ENCODE measurements around the gene USP30. TPM values are rescaled to one million over a fixed set of nuclear protein-coding genes. Genes with fewer than 3 reads are reported as not detected.

The USP30 gene
- total RNA-seq, 1 donor from 2014 or later, result 9.4 TPM

DNA sequence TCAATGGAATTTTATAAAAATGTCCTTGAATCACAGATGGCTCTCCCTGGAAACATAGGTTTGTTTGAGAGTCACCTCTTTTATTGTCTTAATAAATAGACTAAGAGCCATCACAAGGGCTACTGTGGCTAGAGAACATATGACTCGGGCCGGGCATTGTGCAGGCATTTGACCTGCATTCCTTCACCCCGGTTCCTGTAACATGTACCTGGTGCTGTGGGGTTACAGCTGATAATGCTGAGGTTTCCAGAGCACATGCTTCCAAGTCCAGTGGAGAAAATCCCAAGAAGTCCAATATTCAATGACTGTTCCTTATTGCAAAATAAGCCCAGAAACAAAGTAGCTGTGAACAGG is 63.0 kb downstream of the USP30 start:
- Histone ChIP-seq H3K27me3 (ENCODE audit: control insufficient read depth, insufficient read depth, low read length) (no peaks in the 10 kb centered on the region), H3K4me3 (ENCODE audit: low read depth, low read length) (no peak overlapping the region), H3K36me3 (ENCODE audit: control insufficient read depth, insufficient read depth, low read length) (no peaks in the 10 kb centered on the region)
- DNase-seq (ENCODE audit: low read depth), result no peak
- TF ChIP-seq, protein P1, sequence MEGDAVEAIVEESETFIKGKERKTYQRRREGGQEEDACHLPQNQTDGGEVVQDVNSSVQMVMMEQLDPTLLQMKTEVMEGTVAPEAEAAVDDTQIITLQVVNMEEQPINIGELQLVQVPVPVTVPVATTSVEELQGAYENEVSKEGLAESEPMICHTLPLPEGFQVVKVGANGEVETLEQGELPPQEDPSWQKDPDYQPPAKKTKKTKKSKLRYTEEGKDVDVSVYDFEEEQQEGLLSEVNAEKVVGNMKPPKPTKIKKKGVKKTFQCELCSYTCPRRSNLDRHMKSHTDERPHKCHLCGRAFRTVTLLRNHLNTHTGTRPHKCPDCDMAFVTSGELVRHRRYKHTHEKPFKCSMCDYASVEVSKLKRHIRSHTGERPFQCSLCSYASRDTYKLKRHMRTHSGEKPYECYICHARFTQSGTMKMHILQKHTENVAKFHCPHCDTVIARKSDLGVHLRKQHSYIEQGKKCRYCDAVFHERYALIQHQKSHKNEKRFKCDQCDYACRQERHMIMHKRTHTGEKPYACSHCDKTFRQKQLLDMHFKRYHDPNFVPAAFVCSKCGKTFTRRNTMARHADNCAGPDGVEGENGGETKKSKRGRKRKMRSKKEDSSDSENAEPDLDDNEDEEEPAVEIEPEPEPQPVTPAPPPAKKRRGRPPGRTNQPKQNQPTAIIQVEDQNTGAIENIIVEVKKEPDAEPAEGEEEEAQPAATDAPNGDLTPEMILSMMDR (IDR thresholded peaks at IDR 0.05; ENCODE audit: insufficient read depth, low read length, poor library complexity, severe bottlenecking), result no peak

DNA sequence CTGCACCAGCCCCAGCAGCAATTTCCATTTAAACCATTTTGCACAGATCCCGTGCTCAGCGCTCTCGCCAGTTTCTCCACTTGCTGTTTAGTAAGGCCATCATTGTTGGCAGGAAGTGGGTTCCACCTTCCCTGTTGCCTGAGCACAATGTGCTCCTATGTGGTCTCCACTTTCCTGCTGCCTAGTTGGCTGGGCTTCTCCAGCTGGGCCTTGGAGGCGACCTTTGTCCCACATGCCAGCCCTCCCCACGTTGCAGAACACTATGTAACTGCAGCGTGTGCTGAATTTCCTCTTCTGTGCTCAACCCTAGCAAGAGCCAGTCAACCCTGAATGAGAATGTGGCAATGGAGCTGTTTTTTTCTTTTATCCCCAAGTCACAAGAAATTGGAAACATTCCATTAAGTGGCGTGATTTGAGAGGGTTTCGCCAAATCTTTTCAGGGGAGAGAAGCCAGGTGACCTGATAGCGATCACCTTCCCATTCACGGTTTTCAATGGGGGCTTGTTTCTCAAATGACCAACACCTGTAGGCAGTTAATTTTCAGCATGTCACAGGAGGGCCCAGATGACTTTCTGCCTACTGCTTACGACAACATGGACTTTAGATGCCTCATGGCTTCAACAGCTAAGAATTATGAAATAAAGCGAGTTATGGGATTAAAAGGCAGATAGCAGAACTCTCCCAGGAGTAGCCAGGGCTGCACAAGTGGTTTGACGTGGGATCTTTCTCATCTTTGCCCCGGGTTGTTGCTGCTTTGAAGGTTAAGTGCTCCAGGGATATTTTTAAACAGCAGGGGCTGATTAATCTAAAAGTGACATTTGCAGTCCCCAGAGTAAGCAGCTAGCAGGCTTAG is 63.6 kb downstream of the USP30 start, which contains the start of gene ACACB:
Gene ACACB (plus strand): TSS at position 830 of the 853 bp plus-strand sequence. CDS start 22,819 bp downstream, outside the sequence.
- Histone ChIP-seq H3K27me3 (ENCODE audit: control insufficient read depth, insufficient read depth, low read length) (no peaks in the 10 kb centered on the region), H3K4me3 (ENCODE audit: low read depth, low read length) (no peak within 1 kb of the TSS), H3K36me3 (ENCODE audit: control insufficient read depth, insufficient read depth, low read length) (no peaks in the 10 kb centered on the region)
- TF ChIP-seq, protein P1 (IDR thresholded peaks at IDR 0.05; ENCODE audit: insufficient read depth, low read length, poor library complexity, severe bottlenecking), result no peak
- DNase-seq (ENCODE audit: low read depth), result no peak

DNA sequence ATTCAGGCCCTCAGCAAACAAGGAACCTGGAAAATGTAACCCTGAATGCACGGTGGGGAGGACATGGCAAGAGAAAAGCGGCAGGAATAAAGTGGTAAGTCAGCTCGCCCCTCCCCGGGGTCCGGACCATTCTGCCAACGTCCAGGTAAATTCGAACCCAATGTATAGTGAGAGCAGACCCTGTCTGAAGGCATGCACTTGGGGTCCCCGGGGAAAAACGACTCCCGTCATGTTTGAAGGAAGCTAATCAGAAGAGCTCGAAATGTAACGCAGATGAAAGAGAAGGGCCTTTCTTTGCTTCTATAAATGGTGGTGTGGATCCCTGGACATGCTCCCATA is 64.2 kb downstream of the USP30 start:
- TF ChIP-seq, protein P1 (IDR thresholded peaks at IDR 0.05; ENCODE audit: insufficient read depth, low read length, poor library complexity, severe bottlenecking), result no peak
- Histone ChIP-seq H3K4me3 (ENCODE audit: low read depth, low read length) (no peak overlapping the region), H3K36me3 (ENCODE audit: control insufficient read depth, insufficient read depth, low read length) (no peaks in the 10 kb centered on the region), H3K27me3 (ENCODE audit: control insufficient read depth, insufficient read depth, low read length) (no peaks in the 10 kb centered on the region)
- DNase-seq (ENCODE audit: low read depth), result no peak

DNA sequence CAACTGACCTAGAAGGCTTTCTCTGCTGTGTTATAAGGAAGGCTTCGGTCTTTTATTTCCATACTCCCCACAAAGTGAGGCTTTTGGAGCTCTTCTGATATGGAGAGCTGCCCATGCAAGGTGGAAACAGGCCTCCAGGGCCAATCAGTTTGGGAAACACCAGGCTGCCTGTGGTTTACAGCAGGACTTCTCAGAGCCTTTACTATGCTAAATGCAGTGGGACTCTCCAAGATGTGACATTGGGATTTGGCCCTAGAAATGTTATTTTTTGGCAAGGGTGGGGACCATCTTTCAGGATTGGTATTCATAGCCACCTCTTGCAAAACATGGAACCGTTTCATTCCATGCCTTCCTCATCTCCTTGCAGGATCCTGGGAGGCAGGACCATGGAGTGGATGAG is 67.7 kb downstream of the USP30 start:
- Histone ChIP-seq H3K4me3 (ENCODE audit: low read depth, low read length) (no peak overlapping the region), H3K36me3 (ENCODE audit: control insufficient read depth, insufficient read depth, low read length) (no peaks in the 10 kb centered on the region), H3K27me3 (ENCODE audit: control insufficient read depth, insufficient read depth, low read length) (no peaks in the 10 kb centered on the region)
- TF ChIP-seq, protein P1 (IDR thresholded peaks at IDR 0.05; ENCODE audit: insufficient read depth, low read length, poor library complexity, severe bottlenecking), result no peak
- no peak for DNase-seq (ENCODE audit: low read depth)

DNA sequence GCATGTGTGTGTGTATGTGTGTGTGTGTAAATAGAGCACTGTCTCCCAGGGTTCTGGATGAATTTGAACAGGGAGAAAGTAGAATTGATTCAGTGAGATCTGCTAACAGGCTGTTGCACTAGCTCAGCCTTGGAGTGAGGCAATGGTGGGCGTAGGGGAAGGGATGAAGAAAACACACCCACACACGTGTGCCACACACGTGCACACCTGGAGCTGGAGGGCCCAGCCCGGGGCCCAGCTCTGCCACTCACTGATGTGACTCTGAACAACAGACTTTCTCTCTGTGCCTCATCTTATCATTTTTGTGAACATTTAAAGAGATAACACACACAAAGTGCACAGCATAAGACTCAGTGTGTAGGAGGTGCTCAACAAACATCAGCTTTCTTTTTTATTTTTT is 68.2 kb downstream of the USP30 start:
- DNase-seq (ENCODE audit: low read depth), result no peak
- Histone ChIP-seq H3K27me3 (ENCODE audit: control insufficient read depth, insufficient read depth, low read length) (no peaks in the 10 kb centered on the region), H3K4me3 (ENCODE audit: low read depth, low read length) (no peak overlapping the region), H3K36me3 (ENCODE audit: control insufficient read depth, insufficient read depth, low read length) (no peaks in the 10 kb centered on the region)
- TF ChIP-seq, protein P1 (IDR thresholded peaks at IDR 0.05; ENCODE audit: insufficient read depth, low read length, poor library complexity, severe bottlenecking), result no peak

Data from kidney epithelial cell (primary cell).